H9 (cell line): ENCODE results near the gene MACC1. TPM values are rescaled to one million over a fixed set of nuclear protein-coding genes. Genes with fewer than 3 reads are reported as not detected.
A peak's percentile ranks its signal among the peaks of the same experiment; 100 is the strongest.

Experiments used
- DNase-seq: peaks from one replicate; pipeline ENCODE4 v3.0.0-alpha.2; 2017
- H2AFZ ChIP-seq: one replicate; pipeline ENCODE4 v1.6.1; 2013; ENCODE audit warnings: mild to moderate bottlenecking, low read length, control low read depth, moderate library complexity
- H2AK5ac ChIP-seq: 2 replicates; pipeline ENCODE4 v1.6.1; 2013; ENCODE audit warnings: low read length, control low read depth, mixed read lengths; ENCODE audit not compliant: insufficient read length
- H2BK120ac ChIP-seq: one replicate; pipeline ENCODE4 v1.6.1; 2013; ENCODE audit warnings: low read depth, mild to moderate bottlenecking, low read length, control low read depth, inconsistent platforms; ENCODE audit not compliant: poor library complexity, severe bottlenecking
- H2BK12ac ChIP-seq: 2 replicates; pipeline ENCODE4 v1.6.1; 2013; ENCODE audit warnings: low read length, control low read depth, mixed read lengths, low read depth; ENCODE audit not compliant: insufficient read length
- H2BK15ac ChIP-seq: 2 replicates; pipeline ENCODE4 v1.6.1; 2013; ENCODE audit warnings: low read depth, low read length, control low read depth
- H2BK20ac ChIP-seq: one replicate; pipeline ENCODE4 v1.6.1; 2013; ENCODE audit warnings: low read depth, mild to moderate bottlenecking, low read length, control low read depth, inconsistent platforms; ENCODE audit not compliant: poor library complexity, severe bottlenecking
- H2BK5ac ChIP-seq: 2 replicates; pipeline ENCODE4 v1.6.1; 2013; ENCODE audit warnings: low read length, control low read depth, mixed read lengths; ENCODE audit not compliant: insufficient read length
- H3K14ac ChIP-seq: 2 replicates; pipeline ENCODE4 v1.6.1; 2013; ENCODE audit warnings: low read length, control low read depth; ENCODE audit not compliant: insufficient read depth
- H3K18ac ChIP-seq: 2 replicates; pipeline ENCODE4 v1.6.1; 2013; ENCODE audit warnings: low read depth, mild to moderate bottlenecking, mixed read lengths, low read length, control low read depth; ENCODE audit not compliant: insufficient read length
- H3K23ac ChIP-seq: 2 replicates; pipeline ENCODE4 v1.6.1; 2013; ENCODE audit warnings: low read length, control low read depth, mixed read lengths, low read depth; ENCODE audit not compliant: insufficient read length
- H3K23me2 ChIP-seq: 2 replicates; pipeline ENCODE4 v1.6.1; 2013; ENCODE audit warnings: low read depth, mild to moderate bottlenecking, mixed read lengths, low read length, control low read depth; ENCODE audit not compliant: insufficient read length, poor library complexity, severe bottlenecking
- H3K27ac ChIP-seq: 2 replicates; pipeline ENCODE4 v1.5.1; 2013; ENCODE audit warnings: low read length, control low read depth, mixed read lengths, low read depth; ENCODE audit not compliant: insufficient read length
- H3K27me3 ChIP-seq: 2 replicates; pipeline ENCODE4 v1.6.1; 2013; ENCODE audit warnings: low read length, control low read depth, inconsistent platforms; ENCODE audit not compliant: insufficient read depth
- H3K4ac ChIP-seq: 2 replicates; pipeline ENCODE4 v1.6.1; 2013; ENCODE audit warnings: low read depth, mild to moderate bottlenecking, control low read depth, inconsistent platforms, low read length, moderate library complexity
- H3K4me1 ChIP-seq: 2 replicates; pipeline ENCODE4 v1.6.1; 2013; ENCODE audit warnings: low read length, control low read depth, inconsistent platforms; ENCODE audit not compliant: insufficient read depth
- H3K4me2 ChIP-seq: 2 replicates; pipeline ENCODE4 v1.6.1; 2013; ENCODE audit warnings: low read length, control low read depth, mixed read lengths; ENCODE audit not compliant: insufficient read length, insufficient read depth
- H3K56ac ChIP-seq: 2 replicates; pipeline ENCODE4 v1.6.1; 2013; ENCODE audit warnings: low read depth, mild to moderate bottlenecking, mixed read lengths, low read length, control low read depth; ENCODE audit not compliant: insufficient read length
- H3K79me1 ChIP-seq: 2 replicates; pipeline ENCODE4 v1.6.1; 2013; ENCODE audit warnings: low read depth, mild to moderate bottlenecking, moderate library complexity, low read length, control low read depth, inconsistent platforms; ENCODE audit not compliant: insufficient read depth, poor library complexity, severe bottlenecking
- H3K79me2 ChIP-seq: 2 replicates; pipeline ENCODE4 v1.6.1; 2013; ENCODE audit warnings: low read length, control low read depth, inconsistent platforms; ENCODE audit not compliant: insufficient read depth
- H3K9ac ChIP-seq: 2 replicates; pipeline ENCODE4 v1.6.1; 2013; ENCODE audit warnings: low read length, control low read depth, mixed read lengths; ENCODE audit not compliant: insufficient read length; ENCODE audit errors: extremely low read depth
- H3K9me3 ChIP-seq: one replicate; pipeline ENCODE4 v1.6.1; 2013; ENCODE audit warnings: low read depth, low read length, inconsistent platforms; ENCODE audit not compliant: control insufficient read depth
- H3T11ph ChIP-seq: one replicate; pipeline ENCODE4 v1.6.1; 2013; ENCODE audit warnings: mild to moderate bottlenecking, low read length, control low read depth, inconsistent platforms
- H4K20me1 ChIP-seq: one replicate; pipeline ENCODE4 v1.6.1; 2013; ENCODE audit not compliant: control insufficient read depth, insufficient read length, insufficient read depth
- H4K5ac ChIP-seq: 2 replicates; pipeline ENCODE4 v1.6.1; 2013; ENCODE audit warnings: low read depth, mild to moderate bottlenecking, mixed read lengths, low read length, control low read depth; ENCODE audit not compliant: insufficient read length
- H4K8ac ChIP-seq: replicated peaks from 2 replicates; pipeline ENCODE4 v1.6.1; 2013; ENCODE audit warnings: low read length, control low read depth, mixed read lengths, low read depth; ENCODE audit not compliant: insufficient read length
- H4K91ac ChIP-seq: 2 replicates; pipeline ENCODE4 v1.6.1; 2013; ENCODE audit warnings: low read depth, mild to moderate bottlenecking, moderate library complexity, mixed read lengths, low read length, control low read depth; ENCODE audit not compliant: insufficient read length
- H3K27ac Mint-ChIP-seq, 3 experiments: 2 replicates in 2 of 3; 3 replicates in 1 of 3; pipeline ENCODE4 v1.8.0; 2020 to 2021; ENCODE audit warnings: mixed read lengths in 3 of 3, mild to moderate bottlenecking in 1 of 3, moderate library complexity in 1 of 3
- H3K27me3 Mint-ChIP-seq: 2 replicates; pipeline ENCODE4 v1.8.0; 2021; ENCODE audit warnings: low read depth, mild to moderate bottlenecking, moderate library complexity, mixed read lengths
- H3K36me3 Mint-ChIP-seq, 3 experiments: 2 replicates in 2 of 3; 3 replicates in 1 of 3; pipeline ENCODE4 v1.8.0; 2020 to 2021; ENCODE audit warnings: low read depth in 3 of 3, mixed read lengths in 3 of 3; ENCODE audit not compliant: insufficient read depth in 1 of 3
- H3K4me1 Mint-ChIP-seq, 2 experiments: 2 replicates each; pipeline ENCODE4 v1.8.0; 2020; ENCODE audit warnings: mixed read lengths in 2 of 2
- H3K4me3 Mint-ChIP-seq, 2 experiments: 2 replicates in 1 of 2; 3 replicates in 1 of 2; pipeline ENCODE4 v1.8.0; 2020 to 2021; ENCODE audit warnings: mild to moderate bottlenecking in 2 of 2, mixed read lengths in 2 of 2, moderate library complexity in 1 of 2
- H3K9me3 Mint-ChIP-seq, 2 experiments: 2 replicates in 1 of 2; 3 replicates in 1 of 2; pipeline ENCODE4 v1.8.0; 2020; ENCODE audit warnings: mild to moderate bottlenecking in 2 of 2, mixed read lengths in 2 of 2, moderate library complexity in 1 of 2
- CTCF ChIP-seq: fragments of 200-600 bp; sonication (generic); conservative IDR thresholded peaks from 3 replicates; pipeline ENCODE4 v1.8.0; 2021; ENCODE audit warnings: antibody characterized with exemption, mild to moderate bottlenecking
- WGBS: extraction: QIAGEN DNeasy Blood & Tissue Kit; methylation state at CpG from one replicate; pipeline ENCODE4 v1.1.7; 2013; ENCODE audit warnings: missing lambda C conversion rate, low lambda C conversion rate, mixed read lengths; ENCODE audit not compliant: insufficient read length; ENCODE audit errors: extremely low coverage; 5-methylcytosine and 5-hydroxymethylcytosine counted together
- total RNA-seq: library from RNA; stranded (reverse); gene quantifications from 2 replicates; pipeline ENCODE4 v1.2.1, GENCODE V29; 2021

Gene MACC1
- total RNA-seq, 1 experiment from 2014 or later, result 11.0 TPM

- H4K91ac ChIP-seq, result no peak overlapping the region
- no peak overlapping the region; a peak in 1 of 7 replicates for H3K27ac Mint-ChIP-seq
- H3K4me2 ChIP-seq, result no peak overlapping the region
- H3K56ac ChIP-seq, result no peak overlapping the region
- TF ChIP-seq CTCF, result peak; percentile 88
- H3K27ac ChIP-seq, result no peak overlapping the region
- no peaks in the 10 kb centered on the region for H3K79me2 ChIP-seq
- H3K4me1 Mint-ChIP-seq, result peaks cover 2 to 8% of the 10 kb centered on the region in 2 experiments; a peak in 3 of 4 replicates
- H3K9ac ChIP-seq, result no peak overlapping the region
- H3K18ac ChIP-seq, result no peak overlapping the region
- H4K8ac ChIP-seq, result no peak overlapping the region
- H2BK120ac ChIP-seq, result no peak overlapping the region
- H3K23ac ChIP-seq, result no peak overlapping the region
- H3K4me3 Mint-ChIP-seq, result no peak overlapping the region
- H3K9me3 ChIP-seq, result no peaks in the 10 kb centered on the region
- H2BK12ac ChIP-seq, result no peak overlapping the region
- H2BK15ac ChIP-seq, result no peak overlapping the region
- no peaks in the 10 kb centered on the region for H4K20me1 ChIP-seq
- no peaks in the 10 kb centered on the region for H3K23me2 ChIP-seq
- H3K27me3 ChIP-seq, result no peaks in the 10 kb centered on the region
- no peaks in the 10 kb centered on the region for H3K9me3 Mint-ChIP-seq
- no peak overlapping the region for H2AK5ac ChIP-seq
- H3K14ac ChIP-seq, result no peak overlapping the region
- whole genome bisulfite sequencing, result no CpG with 5 or more reads among the region's 3 CpGs
- H3K4ac ChIP-seq, result no peak overlapping the region
- no peak overlapping the region for H3T11ph ChIP-seq
- H3K27me3 Mint-ChIP-seq, result no peaks in the 10 kb centered on the region
- no peaks in the 10 kb centered on the region for H3K36me3 Mint-ChIP-seq
- H2BK20ac ChIP-seq, result no peak overlapping the region
- no peak overlapping the region for H2AFZ ChIP-seq
- peak; percentile 85 for DNase-seq
- H4K5ac ChIP-seq, result no peak overlapping the region
- no peaks in the 10 kb centered on the region; the same call in 1 of the 2 replicates for H3K4me1 ChIP-seq
- H3K79me1 ChIP-seq, result no peaks in the 10 kb centered on the region
- no peak overlapping the region for H2BK5ac ChIP-seq
Observed at GRCh38 chr7:20172736-20173334, 44.3 kb downstream of the MACC1 start.
